Measurements from ENCODE around the gene ACKR3. TPM values are rescaled to one million over a fixed set of nuclear protein-coding genes. Genes with fewer than 3 reads are reported as not detected.

Gene ACKR3
- total RNA-seq, 2 experiments from 2014 or later, result 0.46 to 2.1 TPM

DNA sequence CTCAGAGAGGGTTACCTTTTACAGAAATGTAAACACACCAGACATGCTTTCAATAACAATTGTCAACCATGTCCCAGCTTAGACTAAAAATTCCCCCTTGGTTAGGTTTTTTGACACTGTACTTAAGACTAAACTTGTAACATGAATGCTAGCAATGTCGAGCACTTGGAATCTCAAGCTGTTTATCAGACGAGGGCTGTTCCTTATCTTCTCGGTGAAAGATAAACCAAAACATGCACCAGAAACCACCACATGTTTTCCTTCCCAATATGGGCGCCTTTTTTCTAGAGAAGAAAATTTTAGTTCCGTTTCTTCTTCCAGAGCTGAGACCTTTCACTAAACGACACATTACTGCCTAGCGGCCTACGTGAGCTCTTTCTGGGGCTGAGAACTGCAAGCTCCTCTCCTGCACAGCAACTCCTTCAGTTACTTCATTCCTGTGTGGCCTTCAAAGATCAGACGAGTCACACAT lies 42.4 kb upstream of the ACKR3 start:
- CTCF ChIA-PET (ENCODE audit: unreplicated experiment), result no interaction called here
- Histone ChIP-seq H3K9me3 (ENCODE audit: low read length) (no peaks in the 10 kb centered on the region), H3K4me1 (ENCODE audit: insufficient read depth, low read length, poor library complexity, severe bottlenecking) (no peaks in the 10 kb centered on the region), H3K79me2 (ENCODE audit: insufficient read depth, low read depth, low read length) (no peaks in the 10 kb centered on the region), H3K4me2 (ENCODE audit: low read length) (no peak overlapping the region), H3K9me2 (ENCODE audit: insufficient read depth, low read length) (no peaks in the 10 kb centered on the region), H3K27ac (ENCODE audit: low read depth, low read length, poor library complexity, severe bottlenecking) (no peak overlapping the region), H3K4me3 (ENCODE audit: low read depth, low read length, poor library complexity, severe bottlenecking) (no peak overlapping the region), H2AFZ (ENCODE audit: low read length) (no peak overlapping the region), H4K20me1 (ENCODE audit: insufficient read depth, low read length) (no peaks in the 10 kb centered on the region), H3K36me3 (ENCODE audit: insufficient read depth, low read length) (no peaks in the 10 kb centered on the region)
- DNase-seq (ENCODE audit: low spot score), result no peak
- TF ChIP-seq EZH2phosphoT487 (IDR thresholded peaks at IDR 0.05; ENCODE audit: borderline replicate concordance, low read depth, low read length), result no peak
- TF ChIP-seq, protein P1, sequence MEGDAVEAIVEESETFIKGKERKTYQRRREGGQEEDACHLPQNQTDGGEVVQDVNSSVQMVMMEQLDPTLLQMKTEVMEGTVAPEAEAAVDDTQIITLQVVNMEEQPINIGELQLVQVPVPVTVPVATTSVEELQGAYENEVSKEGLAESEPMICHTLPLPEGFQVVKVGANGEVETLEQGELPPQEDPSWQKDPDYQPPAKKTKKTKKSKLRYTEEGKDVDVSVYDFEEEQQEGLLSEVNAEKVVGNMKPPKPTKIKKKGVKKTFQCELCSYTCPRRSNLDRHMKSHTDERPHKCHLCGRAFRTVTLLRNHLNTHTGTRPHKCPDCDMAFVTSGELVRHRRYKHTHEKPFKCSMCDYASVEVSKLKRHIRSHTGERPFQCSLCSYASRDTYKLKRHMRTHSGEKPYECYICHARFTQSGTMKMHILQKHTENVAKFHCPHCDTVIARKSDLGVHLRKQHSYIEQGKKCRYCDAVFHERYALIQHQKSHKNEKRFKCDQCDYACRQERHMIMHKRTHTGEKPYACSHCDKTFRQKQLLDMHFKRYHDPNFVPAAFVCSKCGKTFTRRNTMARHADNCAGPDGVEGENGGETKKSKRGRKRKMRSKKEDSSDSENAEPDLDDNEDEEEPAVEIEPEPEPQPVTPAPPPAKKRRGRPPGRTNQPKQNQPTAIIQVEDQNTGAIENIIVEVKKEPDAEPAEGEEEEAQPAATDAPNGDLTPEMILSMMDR (conservative IDR thresholded peaks at IDR 0.05; ENCODE audit: low read length), result no peak
- intact Hi-C loops (cut with micrococcal nuclease; ENCODE audit: unreplicated experiment), result no loop called here
- no TSS peak for BruUV-seq (replicated peaks)
- POLR2A ChIA-PET, result interaction anchor here (1.1 kb wide), 1 partner anchor 15 kb away, joined by 5 read pairs; no protein-coding TSS in a partner anchor

DNA sequence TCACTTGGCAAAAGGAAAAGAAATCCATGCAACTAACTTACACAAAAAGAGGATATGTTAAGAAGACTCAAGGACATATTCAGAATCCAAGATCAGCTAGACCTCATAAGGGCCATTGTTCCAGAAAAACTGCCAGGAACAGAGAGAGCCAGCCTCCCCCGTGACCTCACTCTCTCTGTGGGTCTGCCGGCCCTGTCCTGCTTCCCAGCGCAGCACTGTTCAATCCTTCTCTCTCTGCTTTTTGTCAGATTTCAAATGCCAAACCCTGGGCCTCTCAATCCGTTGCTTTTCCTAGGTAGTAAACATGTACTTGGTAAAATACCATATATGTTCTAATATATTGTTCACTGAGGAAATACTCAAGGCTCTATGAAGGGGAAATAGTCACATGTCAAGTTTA lies 40.0 kb upstream of the ACKR3 start:
- H2AFZ ChIP-seq (ENCODE audit: low read length), result no peak overlapping the region
- CTCF ChIA-PET (ENCODE audit: unreplicated experiment), result no interaction called here
- no peaks in the 10 kb centered on the region for H3K79me2 ChIP-seq (ENCODE audit: insufficient read depth, low read depth, low read length)
- no peak for DNase-seq (ENCODE audit: low spot score)
- H3K4me1 ChIP-seq (ENCODE audit: insufficient read depth, low read length, poor library complexity, severe bottlenecking), result no peaks in the 10 kb centered on the region
- no TSS peak for BruUV-seq (replicated peaks)
- POLR2A ChIA-PET, result interaction anchor here (0.9 to 1.4 kb wide), 3 partner anchors 9 to 24 kb away, joined by 3 read pairs; no protein-coding TSS in a partner anchor
- H3K4me2 ChIP-seq (ENCODE audit: low read length), result no peak overlapping the region
- H3K9me3 ChIP-seq (ENCODE audit: low read length), result no peaks in the 10 kb centered on the region
- H4K20me1 ChIP-seq (ENCODE audit: insufficient read depth, low read length), result no peaks in the 10 kb centered on the region
- intact Hi-C loops (cut with micrococcal nuclease; ENCODE audit: unreplicated experiment), result no loop called here
- no peaks in the 10 kb centered on the region for H3K9me2 ChIP-seq (ENCODE audit: insufficient read depth, low read length)
- no peak for TF ChIP-seq EZH2phosphoT487 (IDR thresholded peaks at IDR 0.05; ENCODE audit: borderline replicate concordance, low read depth, low read length)
- TF ChIP-seq, protein P1 (conservative IDR thresholded peaks at IDR 0.05; ENCODE audit: low read length), result no peak
- no peak overlapping the region for H3K4me3 ChIP-seq (ENCODE audit: low read depth, low read length, poor library complexity, severe bottlenecking)
- no peak overlapping the region for H3K27ac ChIP-seq (ENCODE audit: low read depth, low read length, poor library complexity, severe bottlenecking)
- no peaks in the 10 kb centered on the region for H3K36me3 ChIP-seq (ENCODE audit: insufficient read depth, low read length)

DNA sequence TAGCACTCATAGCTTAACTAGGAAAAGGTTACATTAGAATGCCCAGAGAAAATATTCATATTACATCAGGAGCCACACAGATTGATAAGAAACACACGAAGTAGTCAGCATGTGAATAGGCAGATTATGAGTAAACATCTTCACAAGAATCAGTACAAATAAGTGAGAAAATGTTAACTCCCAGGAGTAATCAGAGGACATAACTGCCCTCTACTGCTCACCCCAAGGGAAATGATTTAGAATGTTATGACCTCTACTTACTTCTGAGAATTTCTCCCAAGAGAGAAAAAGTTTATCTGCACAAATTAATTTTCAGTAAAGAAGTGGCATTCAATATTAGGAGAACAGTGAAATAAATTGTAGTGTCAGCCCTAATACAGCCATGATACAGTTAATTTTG lies 39.1 kb upstream of the ACKR3 start:
- H3K79me2 ChIP-seq (ENCODE audit: insufficient read depth, low read depth, low read length), result no peaks in the 10 kb centered on the region
- H3K4me2 ChIP-seq (ENCODE audit: low read length), result no peak overlapping the region
- no TSS peak for BruUV-seq (replicated peaks)
- no peak overlapping the region for H3K27ac ChIP-seq (ENCODE audit: low read depth, low read length, poor library complexity, severe bottlenecking)
- intact Hi-C loops (cut with micrococcal nuclease; ENCODE audit: unreplicated experiment), result no loop called here
- ChIA-PET POLR2A (interaction anchor here (0.9 kb wide), 1 partner anchor 10 kb away, joined by 3 read pairs; no protein-coding TSS in a partner anchor), CTCF (ENCODE audit: unreplicated experiment) (no interaction called here)
- H2AFZ ChIP-seq (ENCODE audit: low read length), result no peak overlapping the region
- no peaks in the 10 kb centered on the region for H3K36me3 ChIP-seq (ENCODE audit: insufficient read depth, low read length)
- TF ChIP-seq, protein P1 (conservative IDR thresholded peaks at IDR 0.05; ENCODE audit: low read length), result no peak
- TF ChIP-seq EZH2phosphoT487 (IDR thresholded peaks at IDR 0.05; ENCODE audit: borderline replicate concordance, low read depth, low read length), result no peak
- no peaks in the 10 kb centered on the region for H3K4me1 ChIP-seq (ENCODE audit: insufficient read depth, low read length, poor library complexity, severe bottlenecking)
- H3K9me2 ChIP-seq (ENCODE audit: insufficient read depth, low read length), result no peaks in the 10 kb centered on the region
- H4K20me1 ChIP-seq (ENCODE audit: insufficient read depth, low read length), result no peaks in the 10 kb centered on the region
- no peak overlapping the region for H3K4me3 ChIP-seq (ENCODE audit: low read depth, low read length, poor library complexity, severe bottlenecking)
- no peak for DNase-seq (ENCODE audit: low spot score)
- H3K9me3 ChIP-seq (ENCODE audit: low read length), result no peaks in the 10 kb centered on the region
